SK-N-SH treated with all-trans-retinoic acid at 6 μM for 48 hours (cell line): ENCODE results near the gene RABGAP1L.

Source experiments
- ARNTL ChIP-seq: fragments of 450-650 bp; formaldehyde crosslinking; IDR thresholded peaks from 2 replicates; pipeline ENCODE4 v1.5.0; 2020; ENCODE audit warnings: low read depth, mild to moderate bottlenecking, moderate library complexity, borderline replicate concordance
- BACH2 ChIP-seq: fragments of 250-450 bp; sonication (Bioruptor Pico); IDR thresholded peaks from 2 replicates; pipeline ENCODE4 v1.9.0; 2021; ENCODE audit warnings: mild to moderate bottlenecking, borderline replicate concordance
- CSDC2 ChIP-seq: fragments of 250-450 bp; sonication (Bioruptor Pico); IDR thresholded peaks from 2 replicates; pipeline ENCODE4 v1.5.0; 2020; ENCODE audit warnings: mild to moderate bottlenecking, moderate library complexity
- ESRRG ChIP-seq: fragments of 250-450 bp; sonication (Bioruptor Pico); IDR thresholded peaks from 2 replicates; pipeline ENCODE4 v1.6.1; 2021; ENCODE audit warnings: mild to moderate bottlenecking
- PPARA ChIP-seq: fragments of 250-450 bp; sonication (Bioruptor Pico); IDR thresholded peaks from 2 replicates; pipeline ENCODE4 v1.5.0; 2020; ENCODE audit warnings: mild to moderate bottlenecking, borderline replicate concordance
- RARB ChIP-seq: fragments of 250-450 bp; sonication (Bioruptor Pico); IDR thresholded peaks from 2 replicates; pipeline ENCODE4 v1.8.0; 2021; ENCODE audit warnings: mild to moderate bottlenecking, moderate library complexity
- SNAI2 ChIP-seq: fragments of 250-450 bp; sonication (Bioruptor Pico); IDR thresholded peaks from 2 replicates; pipeline ENCODE4 v1.5.0; 2020; ENCODE audit warnings: mild to moderate bottlenecking, moderate library complexity
- TCF4 ChIP-seq: fragments of 250-450 bp; sonication (Bioruptor Pico); IDR thresholded peaks from 2 replicates; pipeline ENCODE4 v1.8.0; 2021; ENCODE audit warnings: mild to moderate bottlenecking, moderate library complexity, borderline replicate concordance
- ZFP30 ChIP-seq: fragments of 450-650 bp; formaldehyde crosslinking; IDR thresholded peaks from 2 replicates; pipeline ENCODE4 v1.5.0; 2022; ENCODE audit warnings: mild to moderate bottlenecking, moderate library complexity
- ZNF565 ChIP-seq: fragments of 450-650 bp; formaldehyde crosslinking; conservative IDR thresholded peaks from 2 replicates; pipeline ENCODE4 v1.5.0; 2020; ENCODE audit warnings: low read depth, mild to moderate bottlenecking, moderate library complexity
- ZNF70 ChIP-seq: fragments of 450-650 bp; formaldehyde crosslinking; IDR thresholded peaks from 2 replicates; pipeline ENCODE4 v1.5.0; 2020; ENCODE audit warnings: mild to moderate bottlenecking, moderate library complexity
- TF ChIP-seq, protein P1 (sequence below): fragments of 250-450 bp; sonication (Bioruptor Pico); IDR thresholded peaks from 2 replicates; pipeline ENCODE4 v1.5.1; 2021; ENCODE audit warnings: mild to moderate bottlenecking, moderate library complexity
- TF ChIP-seq, protein P2 (sequence below): fragments of 250-450 bp; sonication (Bioruptor Pico); IDR thresholded peaks from 2 replicates; pipeline ENCODE4 v1.5.0; 2020; ENCODE audit warnings: mild to moderate bottlenecking, moderate library complexity

DNA sequence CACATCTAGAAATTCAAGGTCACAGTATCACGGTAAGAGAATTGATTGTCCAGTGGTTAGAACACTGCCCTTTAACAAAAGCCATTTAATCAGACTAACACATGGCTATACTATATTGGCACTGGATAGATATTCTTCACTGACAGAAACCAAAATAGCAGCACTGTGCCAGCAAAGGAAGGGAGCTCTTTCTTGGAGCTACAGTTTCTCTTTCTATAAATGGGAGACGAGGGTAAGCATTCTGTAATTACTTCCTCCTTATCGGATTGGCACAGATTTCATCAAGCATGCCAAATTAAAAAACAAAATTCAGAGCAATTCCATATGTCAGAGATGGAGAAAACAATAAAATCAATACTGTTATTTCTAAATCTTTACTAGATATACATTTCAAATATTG, 724.7 kb downstream of the RABGAP1L start:
- TF ChIP-seq ZFP30 (CRISPR knock-in tag) (no peak), SNAI2 (CRISPR knock-in tag) (no peak), PPARA (CRISPR knock-in tag) (no peak), ZNF565 (no peak), ARNTL (no peak), ESRRG (no peak), ZNF70 (no peak), CSDC2 (CRISPR knock-in tag) (no peak), BACH2 (no peak), TCF4 (no peak), RARB (no peak)
- TF ChIP-seq, protein P1, sequence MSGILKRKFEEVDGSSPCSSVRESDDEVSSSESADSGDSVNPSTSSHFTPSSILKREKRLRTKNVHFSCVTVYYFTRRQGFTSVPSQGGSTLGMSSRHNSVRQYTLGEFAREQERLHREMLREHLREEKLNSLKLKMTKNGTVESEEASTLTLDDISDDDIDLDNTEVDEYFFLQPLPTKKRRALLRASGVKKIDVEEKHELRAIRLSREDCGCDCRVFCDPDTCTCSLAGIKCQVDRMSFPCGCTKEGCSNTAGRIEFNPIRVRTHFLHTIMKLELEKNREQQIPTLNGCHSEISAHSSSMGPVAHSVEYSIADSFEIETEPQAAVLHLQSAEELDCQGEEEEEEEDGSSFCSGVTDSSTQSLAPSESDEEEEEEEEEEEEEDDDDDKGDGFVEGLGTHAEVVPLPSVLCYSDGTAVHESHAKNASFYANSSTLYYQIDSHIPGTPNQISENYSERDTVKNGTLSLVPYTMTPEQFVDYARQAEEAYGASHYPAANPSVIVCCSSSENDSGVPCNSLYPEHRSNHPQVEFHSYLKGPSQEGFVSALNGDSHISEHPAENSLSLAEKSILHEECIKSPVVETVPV (CRISPR knock-in tag): no peak
- TF ChIP-seq, protein P2, sequence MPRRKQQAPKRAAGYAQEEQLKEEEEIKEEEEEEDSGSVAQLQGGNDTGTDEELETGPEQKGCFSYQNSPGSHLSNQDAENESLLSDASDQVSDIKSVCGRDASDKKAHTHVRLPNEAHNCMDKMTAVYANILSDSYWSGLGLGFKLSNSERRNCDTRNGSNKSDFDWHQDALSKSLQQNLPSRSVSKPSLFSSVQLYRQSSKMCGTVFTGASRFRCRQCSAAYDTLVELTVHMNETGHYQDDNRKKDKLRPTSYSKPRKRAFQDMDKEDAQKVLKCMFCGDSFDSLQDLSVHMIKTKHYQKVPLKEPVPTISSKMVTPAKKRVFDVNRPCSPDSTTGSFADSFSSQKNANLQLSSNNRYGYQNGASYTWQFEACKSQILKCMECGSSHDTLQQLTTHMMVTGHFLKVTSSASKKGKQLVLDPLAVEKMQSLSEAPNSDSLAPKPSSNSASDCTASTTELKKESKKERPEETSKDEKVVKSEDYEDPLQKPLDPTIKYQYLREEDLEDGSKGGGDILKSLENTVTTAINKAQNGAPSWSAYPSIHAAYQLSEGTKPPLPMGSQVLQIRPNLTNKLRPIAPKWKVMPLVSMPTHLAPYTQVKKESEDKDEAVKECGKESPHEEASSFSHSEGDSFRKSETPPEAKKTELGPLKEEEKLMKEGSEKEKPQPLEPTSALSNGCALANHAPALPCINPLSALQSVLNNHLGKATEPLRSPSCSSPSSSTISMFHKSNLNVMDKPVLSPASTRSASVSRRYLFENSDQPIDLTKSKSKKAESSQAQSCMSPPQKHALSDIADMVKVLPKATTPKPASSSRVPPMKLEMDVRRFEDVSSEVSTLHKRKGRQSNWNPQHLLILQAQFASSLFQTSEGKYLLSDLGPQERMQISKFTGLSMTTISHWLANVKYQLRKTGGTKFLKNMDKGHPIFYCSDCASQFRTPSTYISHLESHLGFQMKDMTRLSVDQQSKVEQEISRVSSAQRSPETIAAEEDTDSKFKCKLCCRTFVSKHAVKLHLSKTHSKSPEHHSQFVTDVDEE: no peak
